SK-N-SH (cell line): ENCODE measurements around the gene MEF2D. TPM values are rescaled to one million over a fixed set of nuclear protein-coding genes. Genes with fewer than 3 reads are reported as not detected.

ENCODE experiments used
- CTCF ChIA-PET: fragments of 300-600, 350-600 bp; formaldehyde crosslinking; extraction: SDS; loops from one replicate; lab custom pipeline; 2021; lab: Yijun Ruan, JAX
- POLR2A ChIA-PET: fragments of 350-600 bp; sonication (Branson Sonifier 250); formaldehyde crosslinking; extraction: SDS; loops from one replicate; lab custom pipeline; 2020; ENCODE audit warnings: antibody characterized with exemption, inconsistent platforms; lab: Yijun Ruan, JAX
- DNase-seq: peaks from one replicate; pipeline ENCODE4 v3.0.0; 2012
- H2AFZ ChIP-seq: fragments of 200-600 bp; sonication (generic); 2 replicates; pipeline ENCODE4 v1.8.1; 2016; ENCODE audit warnings: antibody characterized with exemption, mild to moderate bottlenecking, low read depth
- H3F3A ChIP-seq: fragments of 200-600 bp; sonication (generic); replicated peaks from 2 replicates; pipeline ENCODE3; 2016; ENCODE audit warnings: antibody characterized with exemption, mild to moderate bottlenecking; ENCODE audit not compliant: insufficient read depth
- H3K27ac ChIP-seq, 2 experiments: fragments of 200-500 bp in 1 of 2; fragments of 200-600 bp in 1 of 2; sonication (Bioruptor generic) in 1 of 2; sonication (generic), shearing (Covaris generic) in 1 of 2; 2 replicates each; pipeline versions ENCODE4 v1.5.1 to v1.6.1; 2014 to 2016; ENCODE audit warnings: low read depth in 2 of 2, inconsistent platforms in 1 of 2, low read length in 1 of 2, mild to moderate bottlenecking in 1 of 2, mixed read lengths in 1 of 2
- H3K27me3 ChIP-seq: fragments of 200-600 bp; sonication (generic), shearing (Covaris generic); 2 replicates; pipeline ENCODE4 v1.6.1; 2016; ENCODE audit warnings: mixed run types; ENCODE audit not compliant: insufficient read depth
- H3K36me3 ChIP-seq, 2 experiments: fragments of 200-500 bp in 1 of 2; fragments of 200-600 bp in 1 of 2; sonication (Bioruptor generic) in 1 of 2; sonication (generic) in 1 of 2; replicated peaks in 1 of 2; 2 replicates each; pipeline versions ENCODE3 to v1.5.1; 2014 to 2016; ENCODE audit warnings: low read length in 1 of 2, mild to moderate bottlenecking in 1 of 2; ENCODE audit not compliant: insufficient read depth in 2 of 2, control insufficient read depth in 1 of 2
- H3K4me1 ChIP-seq, 2 experiments: fragments of 200-500 bp in 1 of 2; fragments of 200-600 bp in 1 of 2; sonication (Bioruptor generic) in 1 of 2; sonication (generic), shearing (Covaris generic) in 1 of 2; 2 replicates each; pipeline versions ENCODE4 v1.5.1 to v1.6.1; 2014 to 2016; ENCODE audit warnings: low read depth in 1 of 2, low read length in 1 of 2, mixed run types in 1 of 2; ENCODE audit not compliant: insufficient read depth in 2 of 2, control insufficient read depth in 1 of 2
- H3K4me2 ChIP-seq: fragments of 200-600 bp; sonication (generic), shearing (Covaris generic); 2 replicates; pipeline ENCODE4 v1.6.1; 2017; ENCODE audit warnings: mixed run types
- H3K4me3 ChIP-seq, 2 experiments: fragments of 200-500 bp in 1 of 2; fragments of 200-600 bp in 1 of 2; sonication (Bioruptor generic) in 1 of 2; sonication (generic), shearing (Covaris generic) in 1 of 2; 2 replicates each; pipeline versions ENCODE4 v1.5.1 to v1.8.1; 2014 to 2016; ENCODE audit warnings: low read depth in 2 of 2, inconsistent platforms in 1 of 2, low read length in 1 of 2, mild to moderate bottlenecking in 1 of 2, mixed read lengths in 1 of 2, moderate library complexity in 1 of 2
- H3K79me2 ChIP-seq: fragments of 200-600 bp; sonication (generic); 2 replicates; pipeline ENCODE4 v1.8.1; 2017; ENCODE audit warnings: mild to moderate bottlenecking; ENCODE audit not compliant: insufficient read depth
- H3K9ac ChIP-seq: fragments of 200-600 bp; sonication (generic); 2 replicates; pipeline ENCODE4 v1.6.1; 2017; ENCODE audit warnings: mixed run types
- H3K9me2 ChIP-seq: fragments of 200-600 bp; sonication (generic); 2 replicates; pipeline ENCODE4 v1.6.1; 2017; ENCODE audit warnings: mixed run types
- H3K9me3 ChIP-seq: fragments of 200-600 bp; sonication (generic); 2 replicates; pipeline ENCODE4 v1.6.1; 2017; ENCODE audit warnings: mixed run types, mild to moderate bottlenecking, moderate library complexity
- H4K20me1 ChIP-seq: fragments of 200-600 bp; sonication (generic); 2 replicates; pipeline ENCODE4 v1.6.1; 2017; ENCODE audit warnings: mild to moderate bottlenecking, mixed run types; ENCODE audit not compliant: insufficient read depth
- FOSL2 ChIP-seq: IDR thresholded peaks from 2 replicates; pipeline ENCODE4 v1.4.0; 2012; ENCODE audit warnings: low read depth, mild to moderate bottlenecking, moderate library complexity, borderline replicate concordance
- GABPA ChIP-seq: IDR thresholded peaks from 2 replicates; pipeline ENCODE4 v1.4.0; 2012; ENCODE audit warnings: low read depth, mild to moderate bottlenecking
- GATA2 ChIP-seq: sonication (generic); formaldehyde crosslinking; IDR thresholded peaks from 2 replicates; pipeline ENCODE4 v1.5.0; 2020; ENCODE audit warnings: mild to moderate bottlenecking, missing genetic modification reagents
- MEF2A ChIP-seq: IDR thresholded peaks from 2 replicates; pipeline ENCODE4 v1.4.0; 2012; ENCODE audit warnings: low read depth, borderline replicate concordance
- NRF1 ChIP-seq: IDR thresholded peaks from 2 replicates; pipeline ENCODE4 v1.6.1; 2012; ENCODE audit warnings: low read depth, mild to moderate bottlenecking, low read length
- RCOR1 ChIP-seq: fragments of 150-350 bp; IDR thresholded peaks from 2 replicates; pipeline ENCODE4 v1.6.1; 2017; ENCODE audit warnings: antibody characterized with exemption, low read length
- REST ChIP-seq: IDR thresholded peaks from 2 replicates; pipeline ENCODE4 v1.6.1; 2012; ENCODE audit warnings: mild to moderate bottlenecking, low read depth, low read length, moderate library complexity
- RFX5 ChIP-seq: IDR thresholded peaks from 2 replicates; pipeline ENCODE4 v1.6.1; 2012; ENCODE audit warnings: mild to moderate bottlenecking, improper control_type of control experiment, low read length
- RXRA ChIP-seq: IDR thresholded peaks from 2 replicates; pipeline ENCODE4 v1.4.0; 2012; ENCODE audit warnings: low read depth, mild to moderate bottlenecking, borderline replicate concordance
- SMC3 ChIP-seq: IDR thresholded peaks from 2 replicates; pipeline ENCODE4 v1.6.1; 2012; ENCODE audit warnings: low read depth, low read length, improper control_type of control experiment
- TAF1 ChIP-seq: IDR thresholded peaks from 2 replicates; pipeline ENCODE4 v1.6.1; 2012; ENCODE audit warnings: low read depth, mild to moderate bottlenecking, low read length, moderate library complexity, borderline replicate concordance
- WGBS: methylation state at CpG from one replicate; pipeline ENCODE4 v1.1.6; 2017; ENCODE audit warnings: low lambda C conversion rate; 5-methylcytosine and 5-hydroxymethylcytosine counted together
- polyA plus RNA-seq, 3 experiments: library from polyadenylated mRNA; depleted of rRNA; stranded (reverse); fragments of >200 nt; gene quantifications; 2 replicates each; pipeline ENCODE4 v1.2.3, GENCODE V29; 2012
- TF ChIP-seq, protein P1 (sequence below): IDR thresholded peaks from 2 replicates; pipeline ENCODE4 v1.4.0; 2012; ENCODE audit warnings: low read depth

MEF2D gene
- polyA plus RNA-seq, 1 of the 3 experiments (the other 2 are of a cell fraction): 14.3 TPM

GRCh38 chr1:156423422-156424352 lies 76.9 kb downstream of the MEF2D start:
- Histone ChIP-seq H3F3A (peaks cover 4% of the 10 kb centered on the region), H3K9ac (no peak overlapping the region), H3K4me3 (no peak overlapping the region), H3K4me2 (no peak overlapping the region), H3K36me3 (no peaks in the 10 kb centered on the region)
- 77% methylated on average over 6 of the region's 7 CpGs for WGBS
- TF ChIP-seq REST (no peak), NRF1 (no peak), GABPA (no peak), SMC3 (no peak), TAF1 (no peak), RXRA (no peak), RCOR1 (no peak), GATA2 (CRISPR knock-in tag) (no peak), MEF2A (no peak), RFX5 (no peak), FOSL2 (no peak)
- TF ChIP-seq, protein P1, sequence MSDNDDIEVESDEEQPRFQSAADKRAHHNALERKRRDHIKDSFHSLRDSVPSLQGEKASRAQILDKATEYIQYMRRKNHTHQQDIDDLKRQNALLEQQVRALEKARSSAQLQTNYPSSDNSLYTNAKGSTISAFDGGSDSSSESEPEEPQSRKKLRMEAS: no peak
- TF ChIP-seq, all 33 proteins: peak for 0
- Histone ChIP-seq H4K20me1 (no peaks in the 10 kb centered on the region), H3K27me3 (peaks cover 76% of the 10 kb centered on the region), H3K79me2 (no peaks in the 10 kb centered on the region), H2AFZ (no peak overlapping the region), H3K9me2 (no peaks in the 10 kb centered on the region), H3K9me3 (no peaks in the 10 kb centered on the region), H3K4me1 (peaks cover 11 to 28% of the 10 kb centered on the region in 2 experiments; a peak in 3 of 4 replicates), H3K27ac (no peak overlapping the region)
- ChIA-PET CTCF (interaction anchor here (0.8 to 29.5 kb wide), 8 partner anchors 9 to 57 kb away, joined by 3 to 412 read pairs (median 4); no protein-coding TSS in a partner anchor), POLR2A (no interaction called here)
- DNase-seq: no peak
